ENCODE data around the gene TTLL4. TPM values are rescaled to one million over a fixed set of nuclear protein-coding genes. Genes with fewer than 3 reads are reported as not detected.

The TTLL4 gene
- total RNA-seq, 2 experiments from 2014 or later, result 38.2 to 68.0 TPM

GRCh38 chr2:218798767-218799504 lies 88.3 kb downstream of the TTLL4 start:
- DNase-seq (ENCODE audit: low spot score), result no peak
- CTCF ChIA-PET (ENCODE audit: unreplicated experiment), result no interaction called here
- POLR2A ChIA-PET, result interaction anchor here (0.5 to 0.8 kb wide), 2 partner anchors 19 to 534 kb away, joined by 5 read pairs; no protein-coding TSS in a partner anchor

GRCh38 chr2:218799990-218800389 lies 89.4 kb downstream of the TTLL4 start:
- Histone ChIP-seq H3K36me3 (ENCODE audit: insufficient read depth, low read length) (no peaks in the 10 kb centered on the region), H3K9me3 (ENCODE audit: low read length) (0 out of 2 replicates have a peak, but pooled peaks cover 6% of the 10 kb centered on the region), H3K4me1 (ENCODE audit: insufficient read depth, low read length, poor library complexity, severe bottlenecking) (peaks cover 3% of the 10 kb centered on the region), H3K79me2 (ENCODE audit: insufficient read depth, low read depth, low read length) (no peaks in the 10 kb centered on the region), H3K4me2 (ENCODE audit: low read length) (no peak overlapping the region), H3K4me3 (ENCODE audit: low read depth, low read length, poor library complexity, severe bottlenecking) (no peak overlapping the region), H3K27ac (ENCODE audit: low read depth, low read length, poor library complexity, severe bottlenecking) (no peak overlapping the region), H2AFZ (ENCODE audit: low read length) (no peak overlapping the region), H4K20me1 (ENCODE audit: insufficient read depth, low read length) (no peaks in the 10 kb centered on the region), H3K9me2 (ENCODE audit: insufficient read depth, low read length) (no peaks in the 10 kb centered on the region)
- intact Hi-C loops (cut with micrococcal nuclease; ENCODE audit: unreplicated experiment), result no loop called here
- no peak for DNase-seq (ENCODE audit: low spot score)
- no TSS peak for BruUV-seq (replicated peaks)
- ChIA-PET CTCF (ENCODE audit: unreplicated experiment) (no interaction called here), POLR2A (no interaction called here)
- TF ChIP-seq, protein P1, sequence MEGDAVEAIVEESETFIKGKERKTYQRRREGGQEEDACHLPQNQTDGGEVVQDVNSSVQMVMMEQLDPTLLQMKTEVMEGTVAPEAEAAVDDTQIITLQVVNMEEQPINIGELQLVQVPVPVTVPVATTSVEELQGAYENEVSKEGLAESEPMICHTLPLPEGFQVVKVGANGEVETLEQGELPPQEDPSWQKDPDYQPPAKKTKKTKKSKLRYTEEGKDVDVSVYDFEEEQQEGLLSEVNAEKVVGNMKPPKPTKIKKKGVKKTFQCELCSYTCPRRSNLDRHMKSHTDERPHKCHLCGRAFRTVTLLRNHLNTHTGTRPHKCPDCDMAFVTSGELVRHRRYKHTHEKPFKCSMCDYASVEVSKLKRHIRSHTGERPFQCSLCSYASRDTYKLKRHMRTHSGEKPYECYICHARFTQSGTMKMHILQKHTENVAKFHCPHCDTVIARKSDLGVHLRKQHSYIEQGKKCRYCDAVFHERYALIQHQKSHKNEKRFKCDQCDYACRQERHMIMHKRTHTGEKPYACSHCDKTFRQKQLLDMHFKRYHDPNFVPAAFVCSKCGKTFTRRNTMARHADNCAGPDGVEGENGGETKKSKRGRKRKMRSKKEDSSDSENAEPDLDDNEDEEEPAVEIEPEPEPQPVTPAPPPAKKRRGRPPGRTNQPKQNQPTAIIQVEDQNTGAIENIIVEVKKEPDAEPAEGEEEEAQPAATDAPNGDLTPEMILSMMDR (conservative IDR thresholded peaks at IDR 0.05; ENCODE audit: low read length), result no peak
- TF ChIP-seq EZH2phosphoT487 (IDR thresholded peaks at IDR 0.05; ENCODE audit: borderline replicate concordance, low read depth, low read length), result no peak

More at GRCh38 chr2:218798767-218799504, 88.3 kb downstream of the TTLL4 start:
- H3K36me3 ChIP-seq (ENCODE audit: insufficient read depth, low read length), result no peaks in the 10 kb centered on the region
- no TSS peak for BruUV-seq (replicated peaks)
- intact Hi-C loops (cut with micrococcal nuclease; ENCODE audit: unreplicated experiment), result no loop called here
- no peaks in the 10 kb centered on the region for H3K79me2 ChIP-seq (ENCODE audit: insufficient read depth, low read depth, low read length)
- H3K9me3 ChIP-seq (ENCODE audit: low read length), result 0 out of 2 replicates have a peak, but pooled peaks cover under 1% of the 10 kb centered on the region
- no peak overlapping the region for H2AFZ ChIP-seq (ENCODE audit: low read length)
- H3K27ac ChIP-seq (ENCODE audit: low read depth, low read length, poor library complexity, severe bottlenecking), result no peak overlapping the region
- H3K9me2 ChIP-seq (ENCODE audit: insufficient read depth, low read length), result no peaks in the 10 kb centered on the region
- no peak overlapping the region for H3K4me3 ChIP-seq (ENCODE audit: low read depth, low read length, poor library complexity, severe bottlenecking)
- peaks cover 3% of the 10 kb centered on the region for H3K4me1 ChIP-seq (ENCODE audit: insufficient read depth, low read length, poor library complexity, severe bottlenecking)
- no peak for TF ChIP-seq EZH2phosphoT487 (IDR thresholded peaks at IDR 0.05; ENCODE audit: borderline replicate concordance, low read depth, low read length)
- TF ChIP-seq, protein P1 (conservative IDR thresholded peaks at IDR 0.05; ENCODE audit: low read length), result no peak
- H3K4me2 ChIP-seq (ENCODE audit: low read length), result no peak overlapping the region
- H4K20me1 ChIP-seq (ENCODE audit: insufficient read depth, low read length), result no peaks in the 10 kb centered on the region

All from OCI-LY7 (cell line).